GM12864 (cell line): Measurements from ENCODE around the gene CA5A.
A peak's percentile ranks its signal among the peaks of the same experiment; 100 is the strongest.

Source experiments
- DNase-seq: peaks from one replicate; pipeline ENCODE4 v3.0.0-alpha.2; 2011; ENCODE audit warnings: low read depth
- H3K4me3 ChIP-seq: 2 replicates; pipeline ENCODE4 v1.5.1; 2011; ENCODE audit warnings: mild to moderate bottlenecking, low read depth, low read length, control low read depth
- CTCF ChIP-seq: IDR thresholded peaks from 2 replicates; pipeline ENCODE4 v1.5.1; 2011; ENCODE audit warnings: low read depth, mild to moderate bottlenecking, moderate library complexity, low read length, control low read depth, inconsistent platforms; ENCODE audit errors: missing control alignments

The CA5A gene

GRCh38 chr16:87844120-87844733, 92.1 kb downstream of the CA5A start:
- no peak overlapping the region for H3K4me3 ChIP-seq
- no peak for DNase-seq

DNA sequence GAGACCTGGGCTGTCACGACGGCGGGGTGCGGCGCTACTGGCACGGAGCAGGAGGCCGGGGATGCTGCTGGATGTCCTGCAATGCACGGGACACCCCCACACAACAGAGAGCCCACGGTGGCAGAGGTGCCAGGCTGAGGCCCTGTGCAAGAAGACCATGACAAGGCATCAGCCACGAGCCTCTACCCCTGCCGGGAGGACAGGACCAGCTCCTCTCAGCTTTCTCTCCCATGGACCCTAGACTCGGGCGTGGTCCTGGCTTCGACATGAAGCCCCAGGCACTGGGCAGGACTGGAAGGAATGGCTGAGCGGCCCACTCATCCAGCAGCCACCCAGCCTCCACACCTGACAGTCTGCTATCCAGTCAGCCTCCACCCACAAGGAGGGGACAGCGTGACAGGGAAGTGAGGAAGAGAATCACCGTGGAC, 92.6 kb downstream of the CA5A start:
- no peak for DNase-seq
- TF ChIP-seq CTCF, result no peak
- H3K4me3 ChIP-seq, result no peak overlapping the region

More at GRCh38 chr16:87844120-87844733, 92.1 kb downstream of the CA5A start:
- peak; percentile 14 for TF ChIP-seq CTCF

- DNase-seq, result no peak
- H3K4me3 ChIP-seq, result no peak overlapping the region
- no peak for TF ChIP-seq CTCF
Observed at GRCh38 chr16:87842209-87842869, 94.0 kb downstream of the CA5A start.

GRCh38 chr16:87841340-87842208, 94.8 kb downstream of the CA5A start:
- no peak overlapping the region for H3K4me3 ChIP-seq
- DNase-seq, result no peak
- no peak for TF ChIP-seq CTCF

DNA sequence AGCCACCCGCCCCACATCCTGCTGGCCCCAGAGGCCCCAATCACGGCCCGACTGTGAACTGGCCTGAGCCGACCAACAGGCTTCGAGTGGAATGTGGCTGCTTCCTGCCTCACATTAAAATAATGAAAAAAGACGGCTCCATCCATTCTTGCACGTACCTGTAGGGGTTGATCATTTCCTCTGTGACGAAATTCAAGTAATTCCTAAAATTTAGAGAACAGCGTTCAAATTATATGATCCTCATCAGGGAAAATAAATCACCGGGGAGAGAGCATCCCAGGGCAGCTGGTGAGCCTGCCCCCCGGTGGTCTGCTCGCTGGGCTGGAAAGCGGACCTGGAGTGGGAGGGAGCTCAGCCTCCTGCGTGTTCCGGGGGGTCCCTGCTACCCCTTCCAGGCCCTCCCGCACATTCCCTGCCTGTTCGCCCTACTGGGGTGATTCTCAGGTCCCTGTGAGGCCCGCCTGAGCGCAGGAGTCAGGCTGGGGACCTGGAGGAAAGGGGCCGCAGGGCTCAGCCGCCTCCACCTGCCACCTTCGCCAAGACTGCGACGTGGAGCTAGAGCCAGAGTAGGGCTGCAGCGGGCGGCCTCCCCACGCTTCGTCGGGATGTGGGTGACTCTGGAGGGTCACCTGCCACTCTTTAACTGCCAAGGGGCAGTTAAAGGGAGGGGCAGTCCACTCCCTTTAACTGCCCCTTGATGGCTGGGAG, 95.9 kb downstream of the CA5A start:
- H3K4me3 ChIP-seq, result no peak overlapping the region
- no peak for TF ChIP-seq CTCF
- no peak for DNase-seq

GRCh38 chr16:87839542-87840270, 96.6 kb downstream of the CA5A start:
- no peak for TF ChIP-seq CTCF
- H3K4me3 ChIP-seq, result no peak overlapping the region
- DNase-seq, result no peak
